SK-N-SH treated with all-trans-retinoic acid at 6 μM for 48 hours (cell line): ENCODE results near the gene MSX1.

ENCODE experiments used
- ATAC-seq: fragments of 200-7000 bp; cut with Tn5 transposase; 3 replicates; pipeline ENCODE4 v1.9.1; 2020; ENCODE audit warnings: mild to moderate bottlenecking, moderate library complexity
- ARNTL ChIP-seq: fragments of 450-650 bp; formaldehyde crosslinking; IDR thresholded peaks from 2 replicates; pipeline ENCODE4 v1.5.0; 2020; ENCODE audit warnings: low read depth, mild to moderate bottlenecking, moderate library complexity, borderline replicate concordance
- BACH2 ChIP-seq: fragments of 250-450 bp; sonication (Bioruptor Pico); IDR thresholded peaks from 2 replicates; pipeline ENCODE4 v1.9.0; 2021; ENCODE audit warnings: mild to moderate bottlenecking, borderline replicate concordance
- CREB5 ChIP-seq: fragments of 250-450 bp; sonication (Bioruptor Pico); IDR thresholded peaks from 2 replicates; pipeline ENCODE4 v1.5.1; 2020; ENCODE audit warnings: low read depth, mild to moderate bottlenecking, moderate library complexity
- CSDC2 ChIP-seq: fragments of 250-450 bp; sonication (Bioruptor Pico); IDR thresholded peaks from 2 replicates; pipeline ENCODE4 v1.5.0; 2020; ENCODE audit warnings: mild to moderate bottlenecking, moderate library complexity
- ESRRG ChIP-seq: fragments of 250-450 bp; sonication (Bioruptor Pico); IDR thresholded peaks from 2 replicates; pipeline ENCODE4 v1.6.1; 2021; ENCODE audit warnings: mild to moderate bottlenecking
- GLIS3 ChIP-seq: fragments of 250-450 bp; sonication (Bioruptor Pico); IDR thresholded peaks from 2 replicates; pipeline ENCODE4 v1.5.0; 2020; ENCODE audit warnings: mild to moderate bottlenecking, moderate library complexity
- ISL1 ChIP-seq: fragments of 250-450 bp; sonication (Bioruptor Pico); IDR thresholded peaks from 2 replicates; pipeline ENCODE4 v2.1.2; 2022; ENCODE audit warnings: mild to moderate bottlenecking, moderate library complexity
- OSR1 ChIP-seq: fragments of 250-450 bp; sonication (Bioruptor Pico); IDR thresholded peaks from 2 replicates; pipeline ENCODE4 v1.8.0; 2022; ENCODE audit warnings: moderate library complexity, mild to moderate bottlenecking, inconsistent platforms
- PATZ1 ChIP-seq: fragments of 250-450 bp; sonication (Bioruptor Pico); IDR thresholded peaks from 2 replicates; pipeline ENCODE4 v1.8.0; 2020; ENCODE audit warnings: mild to moderate bottlenecking, moderate library complexity, borderline replicate concordance
- PPARA ChIP-seq: fragments of 250-450 bp; sonication (Bioruptor Pico); IDR thresholded peaks from 2 replicates; pipeline ENCODE4 v1.5.0; 2020; ENCODE audit warnings: mild to moderate bottlenecking, borderline replicate concordance
- RARB ChIP-seq: fragments of 250-450 bp; sonication (Bioruptor Pico); IDR thresholded peaks from 2 replicates; pipeline ENCODE4 v1.8.0; 2021; ENCODE audit warnings: mild to moderate bottlenecking, moderate library complexity
- TCF4 ChIP-seq: fragments of 250-450 bp; sonication (Bioruptor Pico); IDR thresholded peaks from 2 replicates; pipeline ENCODE4 v1.8.0; 2021; ENCODE audit warnings: mild to moderate bottlenecking, moderate library complexity, borderline replicate concordance
- TOX ChIP-seq: fragments of 250-450 bp; sonication (Bioruptor Pico); IDR thresholded peaks from 2 replicates; pipeline ENCODE4 v1.8.0; 2021; ENCODE audit warnings: mild to moderate bottlenecking, moderate library complexity, borderline replicate concordance
- TSHZ2 ChIP-seq: fragments of 250-450 bp; sonication (Bioruptor Pico); IDR thresholded peaks from 2 replicates; pipeline ENCODE4 v1.5.0; 2020; ENCODE audit warnings: mild to moderate bottlenecking, moderate library complexity
- ZC3H10 ChIP-seq: fragments of 250-450 bp; sonication (Bioruptor Pico); IDR thresholded peaks from 2 replicates; pipeline ENCODE4 v1.5.1; 2021; ENCODE audit warnings: mild to moderate bottlenecking, moderate library complexity
- ZFP3 ChIP-seq: fragments of 250-450 bp; sonication (Bioruptor Pico); IDR thresholded peaks from 2 replicates; pipeline ENCODE4 v1.5.0; 2020; ENCODE audit warnings: mild to moderate bottlenecking, moderate library complexity
- ZFP30 ChIP-seq: fragments of 450-650 bp; formaldehyde crosslinking; IDR thresholded peaks from 2 replicates; pipeline ENCODE4 v1.5.0; 2022; ENCODE audit warnings: mild to moderate bottlenecking, moderate library complexity
- ZNF565 ChIP-seq: fragments of 450-650 bp; formaldehyde crosslinking; conservative IDR thresholded peaks from 2 replicates; pipeline ENCODE4 v1.5.0; 2020; ENCODE audit warnings: low read depth, mild to moderate bottlenecking, moderate library complexity
- ZNF70 ChIP-seq: fragments of 450-650 bp; formaldehyde crosslinking; IDR thresholded peaks from 2 replicates; pipeline ENCODE4 v1.5.0; 2020; ENCODE audit warnings: mild to moderate bottlenecking, moderate library complexity
- TF ChIP-seq, protein P1 (sequence below): fragments of 250-450 bp; sonication (Bioruptor Pico); IDR thresholded peaks from 2 replicates; pipeline ENCODE4 v1.5.1; 2021; ENCODE audit warnings: mild to moderate bottlenecking, moderate library complexity
- TF ChIP-seq, protein P2 (sequence below): fragments of 250-450 bp; sonication (Bioruptor Pico); IDR thresholded peaks from 2 replicates; pipeline ENCODE4 v1.8.0; 2021; ENCODE audit warnings: low read depth, mild to moderate bottlenecking, moderate library complexity, borderline replicate concordance

MSX1 gene

DNA sequence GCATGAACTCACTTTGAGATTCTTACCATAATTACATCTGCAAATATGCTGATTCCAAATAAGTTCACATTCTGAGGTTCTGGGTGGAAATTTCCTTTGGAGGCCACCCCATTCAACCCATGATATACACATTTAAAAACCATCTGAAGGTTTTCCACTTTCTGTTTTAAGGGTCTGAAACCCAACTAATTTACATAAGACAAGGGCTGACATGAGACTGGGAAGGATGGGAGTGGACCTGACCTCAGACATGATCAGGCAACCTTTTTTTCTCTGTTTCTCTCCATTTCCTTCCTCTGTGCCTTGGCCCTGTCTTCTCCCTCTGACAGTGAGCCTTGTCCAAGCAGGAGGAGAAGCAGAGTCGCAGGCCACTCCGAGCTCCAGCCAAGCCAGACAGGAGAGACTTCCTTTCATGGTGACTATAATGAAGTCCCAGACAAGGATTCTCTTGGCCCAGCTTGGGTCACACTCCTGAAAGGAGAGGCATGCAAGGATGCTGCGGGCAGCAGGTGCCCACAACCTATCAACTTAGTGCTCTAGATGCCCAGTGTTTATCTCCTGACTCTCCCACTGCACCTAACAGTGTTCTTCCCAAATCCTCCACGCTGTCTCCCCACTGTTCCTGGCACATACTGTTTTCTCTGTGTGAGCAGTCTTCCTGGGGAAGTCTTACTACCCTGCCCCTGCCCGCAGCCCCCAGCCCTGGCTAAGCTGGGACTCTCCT lies 39.9 kb downstream of the MSX1 start:
- TF ChIP-seq TSHZ2 (no peak), ZFP30 (CRISPR knock-in tag) (no peak), OSR1 (CRISPR knock-in tag) (no peak), RARB (CRISPR knock-in tag) (no peak), ARNTL (CRISPR knock-in tag) (no peak), PATZ1 (CRISPR knock-in tag) (no peak), ZNF565 (no peak), ZC3H10 (CRISPR knock-in tag) (no peak), BACH2 (CRISPR knock-in tag) (no peak), TCF4 (CRISPR knock-in tag) (no peak), CREB5 (CRISPR knock-in tag) (no peak), CSDC2 (CRISPR knock-in tag) (no peak), ZFP3 (CRISPR knock-in tag) (no peak), ESRRG (CRISPR knock-in tag) (no peak), TOX (no peak), PPARA (CRISPR knock-in tag) (no peak), ZNF70 (no peak), ISL1 (CRISPR knock-in tag) (no peak)
- TF ChIP-seq, protein P1, sequence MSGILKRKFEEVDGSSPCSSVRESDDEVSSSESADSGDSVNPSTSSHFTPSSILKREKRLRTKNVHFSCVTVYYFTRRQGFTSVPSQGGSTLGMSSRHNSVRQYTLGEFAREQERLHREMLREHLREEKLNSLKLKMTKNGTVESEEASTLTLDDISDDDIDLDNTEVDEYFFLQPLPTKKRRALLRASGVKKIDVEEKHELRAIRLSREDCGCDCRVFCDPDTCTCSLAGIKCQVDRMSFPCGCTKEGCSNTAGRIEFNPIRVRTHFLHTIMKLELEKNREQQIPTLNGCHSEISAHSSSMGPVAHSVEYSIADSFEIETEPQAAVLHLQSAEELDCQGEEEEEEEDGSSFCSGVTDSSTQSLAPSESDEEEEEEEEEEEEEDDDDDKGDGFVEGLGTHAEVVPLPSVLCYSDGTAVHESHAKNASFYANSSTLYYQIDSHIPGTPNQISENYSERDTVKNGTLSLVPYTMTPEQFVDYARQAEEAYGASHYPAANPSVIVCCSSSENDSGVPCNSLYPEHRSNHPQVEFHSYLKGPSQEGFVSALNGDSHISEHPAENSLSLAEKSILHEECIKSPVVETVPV (CRISPR knock-in tag) = no peak
- TF ChIP-seq, protein P2, sequence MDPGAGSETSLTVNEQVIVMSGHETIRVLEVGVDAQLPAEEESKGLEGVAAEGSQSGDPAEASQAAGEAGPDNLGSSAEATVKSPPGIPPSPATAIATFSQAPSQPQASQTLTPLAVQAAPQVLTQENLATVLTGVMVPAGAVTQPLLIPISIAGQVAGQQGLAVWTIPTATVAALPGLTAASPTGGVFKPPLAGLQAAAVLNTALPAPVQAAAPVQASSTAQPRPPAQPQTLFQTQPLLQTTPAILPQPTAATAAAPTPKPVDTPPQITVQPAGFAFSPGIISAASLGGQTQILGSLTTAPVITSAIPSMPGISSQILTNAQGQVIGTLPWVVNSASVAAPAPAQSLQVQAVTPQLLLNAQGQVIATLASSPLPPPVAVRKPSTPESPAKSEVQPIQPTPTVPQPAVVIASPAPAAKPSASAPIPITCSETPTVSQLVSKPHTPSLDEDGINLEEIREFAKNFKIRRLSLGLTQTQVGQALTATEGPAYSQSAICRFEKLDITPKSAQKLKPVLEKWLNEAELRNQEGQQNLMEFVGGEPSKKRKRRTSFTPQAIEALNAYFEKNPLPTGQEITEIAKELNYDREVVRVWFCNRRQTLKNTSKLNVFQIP (CRISPR knock-in tag) = no peak
- no peak for ATAC-seq

DNA sequence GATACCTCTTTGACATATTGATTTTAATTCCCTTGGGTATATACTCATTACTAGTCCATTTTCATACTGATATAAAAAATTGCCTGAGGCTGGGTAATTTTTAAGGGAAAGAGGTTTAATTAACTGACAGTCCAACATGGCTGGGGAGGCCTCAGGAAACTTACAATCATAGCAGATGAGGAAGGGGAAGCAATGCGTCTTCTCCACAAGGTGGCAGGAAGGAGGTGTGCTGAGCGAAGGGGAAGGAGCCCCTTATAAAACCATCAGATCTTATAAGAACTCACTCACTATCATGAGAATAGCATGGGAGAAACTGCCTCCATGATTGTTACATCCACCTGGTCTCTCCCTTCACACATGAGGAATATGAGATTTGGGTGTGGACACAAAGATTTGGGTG lies 42.4 kb downstream of the MSX1 start:
- TF ChIP-seq ARNTL (CRISPR knock-in tag) (no peak), GLIS3 (CRISPR knock-in tag) (no peak), ZFP3 (CRISPR knock-in tag) (no peak), RARB (CRISPR knock-in tag) (no peak)
- TF ChIP-seq, protein P2 (CRISPR knock-in tag) = no peak
- ATAC-seq = no peak
